PFSK-1 (cell line): ENCODE results near the gene AVPR1B.

Experiments
- POLR2AphosphoS5 ChIP-seq: IDR thresholded peaks from 2 replicates; pipeline ENCODE4 v1.6.1; 2012; ENCODE audit warnings: low read depth, mild to moderate bottlenecking, control low read depth, low read length, moderate library complexity
- TAF1 ChIP-seq: IDR thresholded peaks from 2 replicates; pipeline ENCODE4 v1.6.1; 2012; ENCODE audit warnings: low read length, control low read depth, borderline replicate concordance; ENCODE audit not compliant: insufficient read depth
- TF ChIP-seq, protein P1 (sequence below), 2 experiments: IDR thresholded peaks; 2 replicates each; pipeline versions ENCODE4 v1.6.1 to v1.8.0; 2011 to 2012; ENCODE audit warnings: low read depth in 2 of 2, low read length in 2 of 2, control low read depth in 1 of 2, inconsistent platforms in 1 of 2, mild to moderate bottlenecking in 1 of 2, moderate library complexity in 1 of 2; ENCODE audit not compliant: insufficient read depth in 1 of 2

DNA sequence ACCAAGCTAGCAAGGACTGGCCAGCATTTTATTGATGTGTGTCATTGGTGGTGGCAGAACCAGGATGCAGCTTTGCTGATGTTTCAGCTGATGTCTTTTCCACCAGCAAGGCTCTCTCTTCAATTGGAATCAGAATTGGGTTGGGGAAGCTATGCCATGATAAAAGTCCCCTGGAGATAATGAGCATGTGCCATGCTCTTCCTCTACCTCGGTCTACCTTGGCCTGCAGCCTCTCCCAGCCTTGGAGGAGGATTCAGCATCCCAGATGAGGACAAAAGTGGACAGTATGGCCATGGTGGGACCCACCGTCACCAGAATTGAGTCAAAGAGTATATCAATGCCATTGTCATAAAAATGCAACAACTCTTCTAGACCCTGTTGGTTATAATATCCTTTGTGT, 8.6 kb downstream of the AVPR1B start:
- TF ChIP-seq, protein P1, sequence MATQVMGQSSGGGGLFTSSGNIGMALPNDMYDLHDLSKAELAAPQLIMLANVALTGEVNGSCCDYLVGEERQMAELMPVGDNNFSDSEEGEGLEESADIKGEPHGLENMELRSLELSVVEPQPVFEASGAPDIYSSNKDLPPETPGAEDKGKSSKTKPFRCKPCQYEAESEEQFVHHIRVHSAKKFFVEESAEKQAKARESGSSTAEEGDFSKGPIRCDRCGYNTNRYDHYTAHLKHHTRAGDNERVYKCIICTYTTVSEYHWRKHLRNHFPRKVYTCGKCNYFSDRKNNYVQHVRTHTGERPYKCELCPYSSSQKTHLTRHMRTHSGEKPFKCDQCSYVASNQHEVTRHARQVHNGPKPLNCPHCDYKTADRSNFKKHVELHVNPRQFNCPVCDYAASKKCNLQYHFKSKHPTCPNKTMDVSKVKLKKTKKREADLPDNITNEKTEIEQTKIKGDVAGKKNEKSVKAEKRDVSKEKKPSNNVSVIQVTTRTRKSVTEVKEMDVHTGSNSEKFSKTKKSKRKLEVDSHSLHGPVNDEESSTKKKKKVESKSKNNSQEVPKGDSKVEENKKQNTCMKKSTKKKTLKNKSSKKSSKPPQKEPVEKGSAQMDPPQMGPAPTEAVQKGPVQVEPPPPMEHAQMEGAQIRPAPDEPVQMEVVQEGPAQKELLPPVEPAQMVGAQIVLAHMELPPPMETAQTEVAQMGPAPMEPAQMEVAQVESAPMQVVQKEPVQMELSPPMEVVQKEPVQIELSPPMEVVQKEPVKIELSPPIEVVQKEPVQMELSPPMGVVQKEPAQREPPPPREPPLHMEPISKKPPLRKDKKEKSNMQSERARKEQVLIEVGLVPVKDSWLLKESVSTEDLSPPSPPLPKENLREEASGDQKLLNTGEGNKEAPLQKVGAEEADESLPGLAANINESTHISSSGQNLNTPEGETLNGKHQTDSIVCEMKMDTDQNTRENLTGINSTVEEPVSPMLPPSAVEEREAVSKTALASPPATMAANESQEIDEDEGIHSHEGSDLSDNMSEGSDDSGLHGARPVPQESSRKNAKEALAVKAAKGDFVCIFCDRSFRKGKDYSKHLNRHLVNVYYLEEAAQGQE (IDR thresholded peaks at IDR 0.05; ENCODE audit: insufficient read depth in 1 of 2, low read depth in 2 of 2, low read length in 2 of 2), result no peak
- no peak for TF ChIP-seq TAF1
- no peak for TF ChIP-seq POLR2AphosphoS5
